ENCODE results near the gene NEUROG3. TPM values are rescaled to one million over a fixed set of nuclear protein-coding genes. Genes with fewer than 3 reads are reported as not detected.
A peak's percentile ranks its signal among the peaks of the same experiment; 100 is the strongest.

Gene NEUROG3
- total RNA-seq, 1 donor from 2014 or later, result not detected

DNA sequence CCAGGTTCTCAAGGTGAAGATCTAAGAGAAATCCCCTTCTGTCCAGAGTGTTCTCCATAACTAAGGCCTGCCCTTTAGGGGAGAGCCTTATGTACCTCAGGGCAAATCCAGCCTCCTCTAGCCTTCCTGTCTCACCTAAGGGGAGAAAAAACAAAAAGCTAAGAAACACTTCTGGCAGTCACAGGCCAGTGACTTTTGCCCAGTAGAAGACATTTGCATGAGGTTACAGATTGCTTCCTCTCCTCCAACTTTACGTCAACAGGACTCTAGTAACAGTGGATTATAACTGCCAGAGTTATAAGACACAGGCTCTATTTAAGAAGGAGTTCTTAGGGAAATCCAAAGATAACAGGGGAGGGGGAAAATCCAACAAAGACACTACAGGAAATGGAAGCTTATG, 40.9 kb upstream of the NEUROG3 start:
- Histone ChIP-seq H3K27me3 (ENCODE audit: control insufficient read depth, insufficient read depth, low read length) (no peaks in the 10 kb centered on the region), H3K36me3 (ENCODE audit: control insufficient read depth, insufficient read depth, low read length) (no peaks in the 10 kb centered on the region), H3K4me3 (ENCODE audit: low read depth, low read length) (no peak overlapping the region)
- FAIRE-seq, result no peak
- no peak for TF ChIP-seq CTCF (IDR thresholded peaks at IDR 0.05; ENCODE audit: insufficient read depth, low read length, severe bottlenecking)
- DNase-seq (ENCODE audit: low read depth), result no peak

- TF ChIP-seq CTCF (IDR thresholded peaks at IDR 0.05; ENCODE audit: insufficient read depth, low read length, severe bottlenecking), result no peak
- peak; percentile 17 for DNase-seq (ENCODE audit: low read depth)
- no peak for FAIRE-seq
- H3K27me3 ChIP-seq (ENCODE audit: control insufficient read depth, insufficient read depth, low read length), result no peaks in the 10 kb centered on the region
- H3K4me3 ChIP-seq (ENCODE audit: low read depth, low read length), result no peak overlapping the region
- H3K36me3 ChIP-seq (ENCODE audit: control insufficient read depth, insufficient read depth, low read length), result no peaks in the 10 kb centered on the region
Observed at GRCh38 chr10:69612760-69613159, 39.5 kb upstream of the NEUROG3 start.

- H3K27me3 ChIP-seq (ENCODE audit: control insufficient read depth, insufficient read depth, low read length), result no peaks in the 10 kb centered on the region
- FAIRE-seq (no peak), DNase-seq (ENCODE audit: low read depth) (no peak)
- TF ChIP-seq CTCF (IDR thresholded peaks at IDR 0.05; ENCODE audit: insufficient read depth, low read length, severe bottlenecking), result no peak
- no peak overlapping the region for H3K4me3 ChIP-seq (ENCODE audit: low read depth, low read length)
- no peaks in the 10 kb centered on the region for H3K36me3 ChIP-seq (ENCODE audit: control insufficient read depth, insufficient read depth, low read length)
Observed at GRCh38 chr10:69609077-69609476, 35.9 kb upstream of the NEUROG3 start.

DNA sequence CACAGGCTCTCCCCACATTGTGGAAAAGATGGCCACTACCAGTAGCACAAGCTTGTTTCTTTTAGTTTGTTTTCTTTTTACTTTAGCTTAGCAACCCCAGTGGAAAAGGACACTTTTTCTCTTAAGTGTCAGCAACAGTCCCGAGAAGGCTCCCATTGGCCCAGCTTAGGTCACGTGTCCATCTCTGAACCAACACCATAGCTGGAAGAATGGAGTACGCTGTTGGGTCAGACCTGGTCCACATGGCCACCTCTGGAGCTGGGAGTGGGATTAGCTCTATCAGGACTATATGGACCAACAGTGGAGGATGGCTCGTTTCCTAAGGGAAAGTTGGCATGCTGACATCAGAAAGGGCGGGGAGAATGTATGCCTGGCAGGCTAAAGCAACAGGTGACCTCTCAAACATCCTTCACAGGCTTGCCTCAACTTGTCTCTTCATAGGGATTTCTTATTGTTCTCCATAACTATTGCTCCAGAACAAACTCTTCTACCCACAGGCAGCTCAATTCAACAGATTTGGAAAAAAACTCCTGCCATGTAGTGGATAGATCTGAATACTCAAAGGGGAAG, 27.6 kb upstream of the NEUROG3 start:
- no peak overlapping the region for H3K4me3 ChIP-seq (ENCODE audit: low read depth, low read length)
- DNase-seq (ENCODE audit: low read depth), result peak; percentile 62
- no peak for TF ChIP-seq CTCF (IDR thresholded peaks at IDR 0.05; ENCODE audit: insufficient read depth, low read length, severe bottlenecking)
- no peak for FAIRE-seq
- H3K36me3 ChIP-seq (ENCODE audit: control insufficient read depth, insufficient read depth, low read length), result no peaks in the 10 kb centered on the region
- no peaks in the 10 kb centered on the region for H3K27me3 ChIP-seq (ENCODE audit: control insufficient read depth, insufficient read depth, low read length)

GRCh38 chr10:69588358-69588757, 15.1 kb upstream of the NEUROG3 start:
- FAIRE-seq, result no peak
- no peaks in the 10 kb centered on the region for H3K36me3 ChIP-seq (ENCODE audit: control insufficient read depth, insufficient read depth, low read length)
- TF ChIP-seq CTCF (IDR thresholded peaks at IDR 0.05; ENCODE audit: insufficient read depth, low read length, severe bottlenecking), result no peak
- peaks cover 2% of the 10 kb centered on the region for H3K27me3 ChIP-seq (ENCODE audit: control insufficient read depth, insufficient read depth, low read length)
- no peak overlapping the region for H3K4me3 ChIP-seq (ENCODE audit: low read depth, low read length)
- DNase-seq (ENCODE audit: low read depth), result peak; percentile 7

DNA sequence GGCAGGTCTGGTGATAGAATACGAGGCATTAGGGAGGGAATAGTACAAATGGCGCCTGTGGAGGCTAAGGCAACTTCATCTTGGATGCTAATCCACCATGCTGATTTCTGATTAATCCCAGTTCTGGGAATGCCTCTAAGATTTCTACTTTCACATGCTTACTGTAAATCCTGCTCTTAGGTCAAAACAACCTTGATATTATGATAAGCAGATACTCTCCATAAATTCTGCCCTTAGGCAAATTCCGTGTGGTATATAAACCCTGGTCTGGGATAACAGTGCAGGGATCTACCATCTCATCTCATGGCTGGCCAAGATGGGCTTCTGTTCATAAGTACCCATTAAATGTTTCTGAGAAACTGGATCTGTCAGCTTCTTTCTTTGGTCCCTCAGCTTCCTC, 11.4 kb upstream of the NEUROG3 start:
- Histone ChIP-seq H3K4me3 (ENCODE audit: low read depth, low read length) (no peak overlapping the region), H3K36me3 (ENCODE audit: control insufficient read depth, insufficient read depth, low read length) (no peaks in the 10 kb centered on the region), H3K27me3 (ENCODE audit: control insufficient read depth, insufficient read depth, low read length) (peaks cover 7% of the 10 kb centered on the region)
- no peak for DNase-seq (ENCODE audit: low read depth)
- FAIRE-seq, result no peak
- no peak for TF ChIP-seq CTCF (IDR thresholded peaks at IDR 0.05; ENCODE audit: insufficient read depth, low read length, severe bottlenecking)

Measured in bronchial epithelial cell (primary cell).